DMS114 treated with DMSO at 0.1 percent for 48 hours (cell line): ENCODE data around the gene SETD5.
A peak's percentile ranks its signal among the peaks of the same experiment; 100 is the strongest.

Experiments used
- DNase-seq: peaks from one replicate; lab custom pipeline; 2025; ENCODE audit not compliant: unreplicated experiment; lab: John Stamatoyannopoulos, UW

Gene SETD5

GRCh38 chr3:9406856-9407626 lies 9.6 kb downstream of the SETD5 start:
- no peak for DNase-seq

- DNase-seq, result no peak
These were observed 10.6 kb downstream of the SETD5 start for GRCh38 chr3:9408061-9408460.

- DNase-seq, result no peak
These were observed 11.1 kb downstream of the SETD5 start for GRCh38 chr3:9408546-9408945.

GRCh38 chr3:9409981-9410854 lies 12.8 kb downstream of the SETD5 start:
- no peak for DNase-seq

GRCh38 chr3:9411302-9411701 lies 13.9 kb downstream of the SETD5 start:
- no peak for DNase-seq

GRCh38 chr3:9412293-9412692 lies 14.9 kb downstream of the SETD5 start:
- no peak for DNase-seq

- DNase-seq, result no peak
These were observed 17.4 kb downstream of the SETD5 start for GRCh38 chr3:9414826-9415225.

- no peak for DNase-seq
These were observed 18.2 kb downstream of the SETD5 start for GRCh38 chr3:9415485-9416138.

- no peak for DNase-seq
These were observed 18.8 kb downstream of the SETD5 start for GRCh38 chr3:9416139-9416780.

GRCh38 chr3:9420850-9421549 lies 23.6 kb downstream of the SETD5 start:
- DNase-seq, result no peak

- DNase-seq, result peak; percentile 73
These were observed 25.5 kb downstream of the SETD5 start for GRCh38 chr3:9422712-9423424.

GRCh38 chr3:9428411-9428810 lies 31.0 kb downstream of the SETD5 start:
- no peak for DNase-seq

GRCh38 chr3:9430733-9431132 lies 33.3 kb downstream of the SETD5 start:
- no peak for DNase-seq

GRCh38 chr3:9433627-9434521 lies 36.5 kb downstream of the SETD5 start:
- no peak for DNase-seq

- DNase-seq, result no peak
These were observed 37.9 kb downstream of the SETD5 start for GRCh38 chr3:9435316-9435715.

GRCh38 chr3:9439331-9439730 lies 41.9 kb downstream of the SETD5 start:
- DNase-seq, result no peak

GRCh38 chr3:9441501-9442221 lies 44.2 kb downstream of the SETD5 start:
- no peak for DNase-seq

- no peak for DNase-seq
These were observed 50.7 kb downstream of the SETD5 start for GRCh38 chr3:9448071-9448470.
